Osteocyte (in vitro differentiated cells): Measurements from ENCODE around the gene LGR6. TPM values are rescaled to one million over a fixed set of nuclear protein-coding genes. Genes with fewer than 3 reads are reported as not detected.

Experiments
- DNase-seq: peaks from one replicate; pipeline ENCODE4 v3.0.0; 2021; ENCODE audit warnings: mixed read lengths; ENCODE audit not compliant: unreplicated experiment; ENCODE audit errors: extremely low spot score
- H3K27ac Mint-ChIP-seq: one replicate; pipeline ENCODE4 v1.8.0; 2021; ENCODE audit warnings: mild to moderate bottlenecking, mixed read lengths; ENCODE audit not compliant: unreplicated experiment
- H3K27me3 Mint-ChIP-seq: one replicate; pipeline ENCODE4 v1.8.0; 2021; ENCODE audit warnings: mixed read lengths; ENCODE audit not compliant: unreplicated experiment
- H3K36me3 Mint-ChIP-seq: one replicate; pipeline ENCODE4 v1.8.0; 2021; ENCODE audit warnings: mixed read lengths; ENCODE audit not compliant: unreplicated experiment
- H3K4me1 Mint-ChIP-seq: one replicate; pipeline ENCODE4 v1.8.0; 2021; ENCODE audit warnings: mixed read lengths; ENCODE audit not compliant: unreplicated experiment
- H3K4me3 Mint-ChIP-seq: one replicate; pipeline ENCODE4 v1.8.0; 2021; ENCODE audit warnings: mild to moderate bottlenecking, moderate library complexity, mixed read lengths; ENCODE audit not compliant: unreplicated experiment
- H3K9me3 Mint-ChIP-seq: one replicate; pipeline ENCODE4 v1.8.0; 2021; ENCODE audit warnings: mixed read lengths; ENCODE audit not compliant: unreplicated experiment
- CTCF ChIP-seq: fragments of 200-600 bp; sonication (generic); IDR thresholded peaks from 2 replicates; pipeline ENCODE4 v1.5.0; 2021; ENCODE audit warnings: antibody characterized with exemption, mild to moderate bottlenecking, moderate library complexity
- total RNA-seq: library from RNA; stranded (reverse); gene quantifications from 2 replicates; pipeline ENCODE4 v1.2.1, GENCODE V29; 2021

LGR6 gene
- total RNA-seq, 1 donor from 2014 or later: 9.9 TPM

- Mint-ChIP-seq H3K27me3 (no peaks in the 10 kb centered on the region), H3K9me3 (no peaks in the 10 kb centered on the region), H3K4me3 (no peak overlapping the region), H3K36me3 (no peaks in the 10 kb centered on the region), H3K27ac (no peak overlapping the region), H3K4me1 (peaks cover 17% of the 10 kb centered on the region)
- DNase-seq: no peak
- no peak for TF ChIP-seq CTCF
Measured at GRCh38 chr1:202245391-202245790, 51.8 kb downstream of the LGR6 start.

GRCh38 chr1:202247104-202247503, 53.5 kb downstream of the LGR6 start:
- Mint-ChIP-seq H3K27me3 (no peaks in the 10 kb centered on the region), H3K27ac (no peak overlapping the region), H3K4me1 (no peaks in the 10 kb centered on the region), H3K9me3 (no peaks in the 10 kb centered on the region), H3K4me3 (no peak overlapping the region), H3K36me3 (no peaks in the 10 kb centered on the region)
- DNase-seq: no peak
- no peak for TF ChIP-seq CTCF

- no peaks in the 10 kb centered on the region for H3K4me1 Mint-ChIP-seq
- TF ChIP-seq CTCF: no peak
- H3K4me3 Mint-ChIP-seq: no peak overlapping the region
- H3K27me3 Mint-ChIP-seq: no peaks in the 10 kb centered on the region
- no peaks in the 10 kb centered on the region for H3K36me3 Mint-ChIP-seq
- DNase-seq: no peak
- H3K27ac Mint-ChIP-seq: no peak overlapping the region
- H3K9me3 Mint-ChIP-seq: no peaks in the 10 kb centered on the region
Measured at GRCh38 chr1:202247837-202248795, 54.5 kb downstream of the LGR6 start.

GRCh38 chr1:202248861-202249260, 55.3 kb downstream of the LGR6 start:
- Mint-ChIP-seq H3K27ac (no peak overlapping the region), H3K36me3 (no peaks in the 10 kb centered on the region), H3K27me3 (no peaks in the 10 kb centered on the region), H3K9me3 (no peaks in the 10 kb centered on the region), H3K4me1 (no peaks in the 10 kb centered on the region), H3K4me3 (no peak overlapping the region)
- no peak for DNase-seq
- TF ChIP-seq CTCF: no peak

GRCh38 chr1:202249436-202249835, 55.8 kb downstream of the LGR6 start:
- Mint-ChIP-seq H3K27me3 (no peaks in the 10 kb centered on the region), H3K4me1 (peaks cover 3% of the 10 kb centered on the region), H3K9me3 (no peaks in the 10 kb centered on the region), H3K27ac (no peak overlapping the region), H3K36me3 (no peaks in the 10 kb centered on the region), H3K4me3 (no peak overlapping the region)
- no peak for DNase-seq
- TF ChIP-seq CTCF: no peak
